H1 (cell line): ENCODE measurements around the gene PFKFB3. TPM values are rescaled to one million over a fixed set of nuclear protein-coding genes. Genes with fewer than 3 reads are reported as not detected.
A peak's percentile ranks its signal among the peaks of the same experiment; 100 is the strongest.

Experiments
- ASH2L ChIP-seq: fragments of 200-600, 300-600 bp; sonication (generic); IDR thresholded peaks from one replicate; pipeline ENCODE4 v1.7.1; 2017; ENCODE audit warnings: low read length
- CREB1 ChIP-seq: IDR thresholded peaks from 2 replicates; pipeline ENCODE4 v1.6.1; 2012; ENCODE audit warnings: inconsistent platforms
- E2F6 ChIP-seq: IDR thresholded peaks from 2 replicates; pipeline ENCODE4 v1.6.1; 2012; ENCODE audit warnings: inconsistent platforms
- NANOG ChIP-seq: IDR thresholded peaks from 2 replicates; pipeline ENCODE4 v1.6.1; 2011; ENCODE audit warnings: low read length, low read depth, mild to moderate bottlenecking, inconsistent platforms; ENCODE audit not compliant: insufficient read depth, poor library complexity, severe bottlenecking
- POLR2AphosphoS5 ChIP-seq: IDR thresholded peaks from 2 replicates; pipeline ENCODE4 v1.6.1; 2011; ENCODE audit warnings: low read depth, low read length
- RBBP5 ChIP-seq: IDR thresholded peaks from 2 replicates; pipeline ENCODE4 v1.7.1; 2012; ENCODE audit warnings: low read depth, mild to moderate bottlenecking, inconsistent platforms, low read length, moderate library complexity, borderline replicate concordance
- RFX5 ChIP-seq: IDR thresholded peaks from 2 replicates; pipeline ENCODE4 v1.6.1; 2011; ENCODE audit warnings: low read depth, low read length, improper control_type of control experiment, borderline replicate concordance
- RXRA ChIP-seq: IDR thresholded peaks from 2 replicates; pipeline ENCODE4 v1.6.1; 2011; ENCODE audit warnings: low read depth, mild to moderate bottlenecking, low read length, moderate library complexity; ENCODE audit not compliant: insufficient read depth
- SIN3A ChIP-seq, 2 experiments: IDR thresholded peaks in 1 of 2; conservative IDR thresholded peaks in 1 of 2; 2 replicates each; pipeline ENCODE4 v1.6.1; 2011 to 2012; ENCODE audit warnings: low read length in 2 of 2, improper control_type of control experiment in 1 of 2, low read depth in 1 of 2, mild to moderate bottlenecking in 1 of 2
- TAF7 ChIP-seq: optimal IDR thresholded peaks from 2 replicates; pipeline ENCODE3; 2011; ENCODE audit warnings: low read depth, mild to moderate bottlenecking, inconsistent platforms, low read length, moderate library complexity, borderline replicate concordance
- polyA plus RNA-seq, 7 experiments: library from polyadenylated mRNA; depleted of rRNA in 3 of 7; stranded (reverse) in 5 of 7; unstranded in 2 of 7; fragments of >200 nt in 5 of 7; fragments of 200-250 nt in 2 of 7; gene quantifications; 1 replicate in 5 of 7; 2 replicates in 1 of 7; 4 replicates in 1 of 7; pipeline versions ENCODE4 v1.2.1 to v1.2.3, GENCODE V29; 2011 to 2013; ENCODE audit warnings: missing spikeins in 2 of 7, mixed read lengths in 2 of 7
- total RNA-seq: library from RNA; stranded (reverse); fragmentation: NEBNext Ultra II Directional; extraction: Animal tissue kit (Norgen Biotek cat#: 25700); gene quantifications from 2 replicates; pipeline ENCODE4 v1.2.1, GENCODE V29; 2021

Gene PFKFB3
- total and polyA plus RNA-seq, 2 of the 8 experiments (the other 6 are each of a cell fraction or from before 2014, with no cell fraction given), result 15.6 to 32.0 TPM

DNA sequence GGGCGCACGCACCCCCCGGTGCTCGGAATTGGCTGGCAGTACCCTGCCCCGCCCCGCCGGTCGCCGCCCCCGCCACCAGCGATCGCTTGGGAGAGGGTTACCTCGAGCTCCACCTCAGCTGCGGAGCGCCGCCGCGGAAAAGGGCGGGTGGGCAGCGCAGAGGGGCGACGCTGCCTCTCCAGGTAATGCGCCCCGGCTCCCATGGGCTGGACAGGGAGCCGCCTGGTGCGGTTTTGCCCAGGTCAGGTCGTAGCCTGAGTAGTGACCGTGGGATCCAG lies 1.3 kb downstream of the PFKFB3 start (continued):
- TF ChIP-seq E2F6, result peak; percentile 64; the same call in 1 of the 2 replicates
- no peak for TF ChIP-seq RFX5
- TF ChIP-seq NANOG, result no peak
- TF ChIP-seq RXRA, result no peak
- TF ChIP-seq ASH2L, result no peak
- TF ChIP-seq RBBP5, result no peak
- no peak for TF ChIP-seq TAF7
- TF ChIP-seq SIN3A (conservative IDR thresholded peaks at IDR 0.05 in 1 of 2, IDR thresholded peaks at IDR 0.05 in 1 of 2; ENCODE audit: low read depth in 1 of 2, low read length in 2 of 2), result no peak
- TF ChIP-seq CREB1, result no peak
- TF ChIP-seq POLR2AphosphoS5, result 0 out of 2 replicates have a peak, but pooled peaks have one; percentile 49
- TF ChIP-seq, all 59 proteins: peak for 5
